ENCODE data around the gene SLC2A6. TPM values are rescaled to one million over a fixed set of nuclear protein-coding genes. Genes with fewer than 3 reads are reported as not detected.
A peak's percentile ranks its signal among the peaks of the same experiment; 100 is the strongest.

The SLC2A6 gene
- total and polyA plus RNA-seq, 2 of the 8 experiments (the other 6 are each of a cell fraction or from before 2014, with no cell fraction given) = 16.6 to 17.8 TPM

DNA sequence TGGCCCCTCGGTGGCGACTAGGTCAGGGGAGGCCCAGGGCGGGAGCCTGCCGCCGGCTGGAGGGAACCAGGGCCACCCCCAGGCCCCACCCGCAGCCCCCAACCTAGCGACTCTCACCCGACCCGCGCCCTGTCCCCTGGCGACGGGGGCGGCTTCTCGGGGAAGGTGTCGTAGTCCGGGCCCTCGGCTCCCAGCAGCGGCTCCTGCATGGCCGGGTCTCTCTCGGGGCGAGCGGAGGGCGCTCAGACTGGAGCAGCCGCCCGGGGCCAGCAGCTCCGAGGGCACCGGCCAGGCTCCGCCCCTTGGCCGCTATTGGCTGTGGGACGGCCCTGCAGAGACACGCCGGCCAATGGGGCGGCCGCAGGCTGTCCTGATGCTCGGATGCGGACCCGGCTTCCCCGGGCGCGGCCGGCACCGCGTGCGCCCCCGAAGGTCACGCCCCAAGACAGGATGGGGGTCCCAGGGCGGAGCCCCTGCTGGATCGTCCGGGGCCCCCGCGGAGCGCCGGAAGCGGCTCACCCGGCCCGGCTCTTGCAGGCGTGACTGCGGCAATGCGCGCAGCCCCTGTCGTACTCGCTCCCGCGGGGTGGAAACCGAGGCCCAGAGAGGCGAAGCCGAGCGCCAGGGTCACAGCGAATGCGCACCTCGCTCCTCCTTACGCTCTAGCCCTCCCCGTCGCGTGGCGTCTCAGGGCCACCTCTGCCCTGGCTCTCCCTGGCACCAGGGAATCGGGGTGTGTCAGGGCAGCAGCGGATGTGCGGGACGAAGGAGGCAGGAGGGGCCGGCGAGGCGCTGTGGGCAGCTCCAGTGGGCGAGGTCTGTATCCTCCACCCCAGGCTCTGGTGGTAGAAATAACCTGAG, at the start of gene SLC2A6 (continued):
- TF ChIP-seq, protein P1, sequence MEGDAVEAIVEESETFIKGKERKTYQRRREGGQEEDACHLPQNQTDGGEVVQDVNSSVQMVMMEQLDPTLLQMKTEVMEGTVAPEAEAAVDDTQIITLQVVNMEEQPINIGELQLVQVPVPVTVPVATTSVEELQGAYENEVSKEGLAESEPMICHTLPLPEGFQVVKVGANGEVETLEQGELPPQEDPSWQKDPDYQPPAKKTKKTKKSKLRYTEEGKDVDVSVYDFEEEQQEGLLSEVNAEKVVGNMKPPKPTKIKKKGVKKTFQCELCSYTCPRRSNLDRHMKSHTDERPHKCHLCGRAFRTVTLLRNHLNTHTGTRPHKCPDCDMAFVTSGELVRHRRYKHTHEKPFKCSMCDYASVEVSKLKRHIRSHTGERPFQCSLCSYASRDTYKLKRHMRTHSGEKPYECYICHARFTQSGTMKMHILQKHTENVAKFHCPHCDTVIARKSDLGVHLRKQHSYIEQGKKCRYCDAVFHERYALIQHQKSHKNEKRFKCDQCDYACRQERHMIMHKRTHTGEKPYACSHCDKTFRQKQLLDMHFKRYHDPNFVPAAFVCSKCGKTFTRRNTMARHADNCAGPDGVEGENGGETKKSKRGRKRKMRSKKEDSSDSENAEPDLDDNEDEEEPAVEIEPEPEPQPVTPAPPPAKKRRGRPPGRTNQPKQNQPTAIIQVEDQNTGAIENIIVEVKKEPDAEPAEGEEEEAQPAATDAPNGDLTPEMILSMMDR (IDR thresholded peaks at IDR 0.05; ENCODE audit: control extremely low read depth in 1 of 3, insufficient read depth in 1 of 3, low read depth in 1 of 3, low read length in 3 of 3) = no peak
- TF ChIP-seq KDM4A (IDR thresholded peaks at IDR 0.05; ENCODE audit: low read depth, low read length, severe bottlenecking) (peak; percentile 96), PHF8 (conservative IDR thresholded peaks at IDR 0.05; ENCODE audit: low read depth, low read length) (peak; percentile 15; the same call in 1 of the 2 replicates), HDAC2 (IDR thresholded peaks at IDR 0.05; ENCODE audit: borderline replicate concordance in 1 of 2, low read depth in 2 of 2, low read length in 2 of 2) (no peak), RAD21 (IDR thresholded peaks at IDR 0.05 in 1 of 2, conservative IDR thresholded peaks at IDR 0.05 in 1 of 2; ENCODE audit: low read depth in 2 of 2, low read length in 2 of 2) (no peak), BRCA1 (IDR thresholded peaks at IDR 0.05; ENCODE audit: low read depth, low read length) (no peak), ZNF274 (IDR thresholded peaks at IDR 0.05; ENCODE audit: borderline replicate concordance, extremely low read depth, low read length) (no peak), SP1 (IDR thresholded peaks at IDR 0.05; ENCODE audit: low read depth, low read length) (peak; percentile 69; the same call in 1 of the 2 replicates), TBP (IDR thresholded peaks at IDR 0.05; ENCODE audit: low read depth, low read length) (peak; percentile 53; the same call in 1 of the 2 replicates), TCF12 (IDR thresholded peaks at IDR 0.05; ENCODE audit: low read depth, low read length) (no peak), BACH1 (IDR thresholded peaks at IDR 0.05; ENCODE audit: low read length) (no peak), RNF2 (IDR thresholded peaks at IDR 0.05; ENCODE audit: borderline replicate concordance, low read depth, low read length, missing control alignments, poor library complexity, severe bottlenecking) (no peak), CEBPB (IDR thresholded peaks at IDR 0.05; ENCODE audit: low read depth, low read length) (no peak), FOSL1 (IDR thresholded peaks at IDR 0.05; ENCODE audit: insufficient read depth, low read depth, low read length) (no peak), SIRT6 (IDR thresholded peaks at IDR 0.05; ENCODE audit: low read length) (no peak), CHD2 (IDR thresholded peaks at IDR 0.05; ENCODE audit: low read length) (no peak; the same call in 1 of the 2 replicates), KDM1A (IDR thresholded peaks at IDR 0.05; ENCODE audit: borderline replicate concordance, low read length) (no peak), CTBP2 (IDR thresholded peaks at IDR 0.05; ENCODE audit: borderline replicate concordance, insufficient read depth, insufficient read length, low read length) (no peak), JUN (IDR thresholded peaks at IDR 0.05; ENCODE audit: low read depth, low read length) (no peak)
- TF ChIP-seq, protein P2, sequence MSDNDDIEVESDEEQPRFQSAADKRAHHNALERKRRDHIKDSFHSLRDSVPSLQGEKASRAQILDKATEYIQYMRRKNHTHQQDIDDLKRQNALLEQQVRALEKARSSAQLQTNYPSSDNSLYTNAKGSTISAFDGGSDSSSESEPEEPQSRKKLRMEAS (IDR thresholded peaks at IDR 0.05) = peak; percentile 86
